GM23248 (cell line): ENCODE results near the gene CTTNBP2. TPM values are rescaled to one million over a fixed set of nuclear protein-coding genes. Genes with fewer than 3 reads are reported as not detected.

ENCODE experiments used
- DNase-seq: peaks from one replicate; pipeline ENCODE4 v3.0.0-alpha.2; 2015
- H2AFZ ChIP-seq: fragments of 200-600 bp; sonication (generic); 2 replicates; pipeline ENCODE4 v1.6.1; 2016; ENCODE audit warnings: antibody characterized with exemption
- H3F3A ChIP-seq: fragments of 200-600 bp; sonication (generic); 2 replicates; pipeline ENCODE4 v1.6.1; 2016; ENCODE audit warnings: mild to moderate bottlenecking, antibody characterized with exemption, mixed run types; ENCODE audit not compliant: insufficient read depth
- H3K27ac ChIP-seq: fragments of 200-600 bp; sonication (generic); 2 replicates; pipeline ENCODE4 v1.5.1; 2016; ENCODE audit warnings: mild to moderate bottlenecking
- H3K27me3 ChIP-seq: fragments of 200-600 bp; sonication (generic); replicated peaks from 2 replicates; pipeline ENCODE4 v1.6.1; 2016; ENCODE audit warnings: mild to moderate bottlenecking; ENCODE audit not compliant: insufficient read depth
- H3K36me3 ChIP-seq: fragments of 200-600 bp; sonication (generic); 2 replicates; pipeline ENCODE4 v1.6.1; 2016; ENCODE audit warnings: low read depth, mild to moderate bottlenecking
- H3K4me1 ChIP-seq: fragments of 200-600 bp; sonication (generic); 2 replicates; pipeline ENCODE4 v1.6.1; 2016; ENCODE audit warnings: mild to moderate bottlenecking; ENCODE audit not compliant: insufficient read depth
- H3K4me2 ChIP-seq: fragments of 200-600 bp; sonication (generic); one replicate; pipeline ENCODE4 v1.6.1; 2016; ENCODE audit warnings: mild to moderate bottlenecking; ENCODE audit not compliant: unreplicated experiment
- H3K4me3 ChIP-seq: fragments of 200-600 bp; sonication (generic); 2 replicates; pipeline ENCODE4 v1.5.1; 2016; ENCODE audit warnings: mild to moderate bottlenecking
- H3K79me2 ChIP-seq: fragments of 200-600 bp; sonication (generic); 2 replicates; pipeline ENCODE4 v1.6.1; 2016; ENCODE audit warnings: mild to moderate bottlenecking; ENCODE audit not compliant: insufficient read depth
- H3K9ac ChIP-seq: fragments of 200-600 bp; sonication (generic); 2 replicates; pipeline ENCODE4 v1.6.1; 2016; ENCODE audit warnings: mild to moderate bottlenecking
- H3K9me2 ChIP-seq: fragments of 200-600 bp; sonication (generic); 2 replicates; pipeline ENCODE4 v1.6.1; 2016; ENCODE audit warnings: mixed run types, mild to moderate bottlenecking, moderate library complexity; ENCODE audit not compliant: insufficient read depth
- H3K9me3 ChIP-seq: fragments of 200-600 bp; sonication (generic); one replicate; pipeline ENCODE4 v1.6.1; 2017; ENCODE audit warnings: low read depth
- H4K20me1 ChIP-seq: fragments of 200-600 bp; sonication (generic); 2 replicates; pipeline ENCODE4 v1.6.0; 2016; ENCODE audit not compliant: insufficient read depth
- EZH2 ChIP-seq: fragments of 200-600 bp; sonication (generic); IDR thresholded peaks from 2 replicates; pipeline ENCODE4 v1.6.1; 2018; ENCODE audit warnings: antibody characterized with exemption, mild to moderate bottlenecking; ENCODE audit not compliant: insufficient read depth, poor library complexity, severe bottlenecking
- EZH2phosphoT487 ChIP-seq: fragments of 200-600 bp; sonication (generic); IDR thresholded peaks from 2 replicates; pipeline ENCODE4 v1.6.1; 2018; ENCODE audit warnings: antibody characterized with exemption, moderate library complexity, mild to moderate bottlenecking, low read depth; ENCODE audit not compliant: insufficient read depth
- WGBS, 2 experiments: methylation state at CpG; one replicate each; pipeline ENCODE4 v1.1.6; 2015 to 2017; ENCODE audit warnings: low lambda C conversion rate in 2 of 2, low coverage in 1 of 2; ENCODE audit errors: missing lambda C conversion rate in 2 of 2; 5-methylcytosine and 5-hydroxymethylcytosine counted together
- in situ Hi-C: fragments of 300-500 bp; cut with MboI; formaldehyde crosslinking; loops from 2 replicates; pipeline ENCODE4 v1.15.0; 2020
- polyA plus RNA-seq: library from polyadenylated mRNA; unstranded; fragments of >200 nt; fragmentation: Nextera tagmentation; extraction: Ambion mirVana; gene quantifications from 2 replicates; pipeline ENCODE4 v1.2.1, GENCODE V29; 2016
- total RNA-seq: library from RNA; depleted of rRNA; stranded (reverse); fragments of >200 nt; shearing (Covaris generic); gene quantifications from 2 replicates; pipeline ENCODE4 v1.2.3, GENCODE V29; 2014

CTTNBP2 gene
- total and polyA plus RNA-seq, 2 experiments from 2014 or later = not detected

DNA sequence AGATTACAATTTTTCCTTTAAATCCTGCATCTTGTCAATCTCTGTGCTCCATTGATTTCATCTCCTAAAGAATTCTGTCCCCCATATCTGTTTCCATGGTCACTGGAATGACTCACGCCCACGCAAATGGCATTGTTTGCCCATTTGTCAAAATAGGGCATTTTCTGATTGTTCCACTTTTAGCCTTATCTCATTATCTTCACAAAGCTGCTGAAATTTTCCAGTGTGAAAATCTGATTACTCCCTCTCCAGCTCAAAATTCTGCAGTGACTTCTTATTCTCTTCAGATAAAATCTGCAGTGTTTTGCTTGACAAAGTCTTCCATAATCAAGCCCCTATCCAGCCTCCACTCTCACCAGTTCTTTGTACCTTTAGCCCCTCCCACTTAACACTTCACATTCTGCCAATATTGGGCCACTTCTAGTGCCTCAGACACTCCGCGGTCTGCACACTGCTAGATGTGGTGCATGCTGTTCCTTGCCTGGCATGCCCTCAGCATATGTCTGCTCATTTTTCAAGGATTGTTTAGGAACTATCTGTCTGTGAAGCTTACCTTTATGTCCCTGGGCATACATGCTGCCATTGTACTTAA, 33.9 kb upstream of the CTTNBP2 start:
- in situ Hi-C loops = no loop called here
- DNase-seq = no peak
- no peaks in the 10 kb centered on the region for H3K27me3 ChIP-seq
- H2AFZ ChIP-seq = no peak overlapping the region
- WGBS, 2 experiments = 27 to 30% methylated on average over 4 of the region's 4 CpGs
- no peaks in the 10 kb centered on the region for H3K9me2 ChIP-seq
- H3K27ac ChIP-seq = no peak overlapping the region
- no peaks in the 10 kb centered on the region for H3F3A ChIP-seq
- no peaks in the 10 kb centered on the region for H3K9me3 ChIP-seq
- TF ChIP-seq EZH2phosphoT487 = no peak
- no peak for TF ChIP-seq EZH2
- H4K20me1 ChIP-seq = no peaks in the 10 kb centered on the region
- no peak overlapping the region for H3K4me3 ChIP-seq
- no peaks in the 10 kb centered on the region for H3K79me2 ChIP-seq
- H3K4me1 ChIP-seq = no peaks in the 10 kb centered on the region
- no peaks in the 10 kb centered on the region for H3K36me3 ChIP-seq
- H3K4me2 ChIP-seq = no peak overlapping the region
- no peak overlapping the region for H3K9ac ChIP-seq

DNA sequence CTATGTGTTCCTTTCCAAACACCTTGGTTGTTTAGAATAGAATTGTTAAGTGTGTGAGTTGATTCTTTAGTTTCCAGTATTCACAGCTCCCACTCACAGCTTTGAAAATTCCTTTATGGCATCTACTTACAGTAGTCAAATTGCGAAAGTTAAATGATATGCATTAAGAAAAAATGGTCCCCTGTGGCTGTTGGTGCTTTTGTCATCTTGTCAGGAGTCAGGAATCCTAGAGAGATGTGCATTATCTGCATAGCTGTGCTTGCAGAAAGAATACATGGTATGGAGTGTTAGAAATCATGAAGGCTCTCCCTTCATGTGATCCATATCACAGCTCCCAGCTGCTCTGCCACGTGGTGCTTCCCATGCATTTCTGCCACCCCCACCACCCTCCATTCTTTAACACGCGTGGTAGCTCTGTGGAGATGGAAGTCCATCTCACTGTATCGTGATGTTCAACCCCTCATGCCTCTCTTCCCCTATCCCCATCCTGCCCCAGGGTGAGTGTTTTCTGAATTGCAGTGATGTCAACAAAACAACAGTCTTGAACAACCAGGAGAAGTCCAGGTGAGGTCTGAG, 29.2 kb upstream of the CTTNBP2 start:
- Histone ChIP-seq H3K79me2 (no peaks in the 10 kb centered on the region), H3K27me3 (no peaks in the 10 kb centered on the region), H3K9me3 (no peaks in the 10 kb centered on the region), H3K9me2 (no peaks in the 10 kb centered on the region), H3F3A (no peaks in the 10 kb centered on the region), H3K9ac (no peak overlapping the region), H3K4me2 (no peak overlapping the region), H3K4me3 (no peak overlapping the region), H2AFZ (no peak overlapping the region), H3K36me3 (no peaks in the 10 kb centered on the region), H3K4me1 (no peaks in the 10 kb centered on the region), H3K27ac (no peak overlapping the region), H4K20me1 (no peaks in the 10 kb centered on the region)
- WGBS, 2 experiments = 8 to 14% methylated on average over 5 of the region's 5 CpGs
- DNase-seq = no peak
- TF ChIP-seq EZH2phosphoT487 (no peak), EZH2 (no peak)
- in situ Hi-C loops = no loop called here

GRCh38 chr7:117901089-117901797, 28.0 kb upstream of the CTTNBP2 start:
- TF ChIP-seq EZH2 (no peak), EZH2phosphoT487 (no peak)
- in situ Hi-C loops = no loop called here

DNA sequence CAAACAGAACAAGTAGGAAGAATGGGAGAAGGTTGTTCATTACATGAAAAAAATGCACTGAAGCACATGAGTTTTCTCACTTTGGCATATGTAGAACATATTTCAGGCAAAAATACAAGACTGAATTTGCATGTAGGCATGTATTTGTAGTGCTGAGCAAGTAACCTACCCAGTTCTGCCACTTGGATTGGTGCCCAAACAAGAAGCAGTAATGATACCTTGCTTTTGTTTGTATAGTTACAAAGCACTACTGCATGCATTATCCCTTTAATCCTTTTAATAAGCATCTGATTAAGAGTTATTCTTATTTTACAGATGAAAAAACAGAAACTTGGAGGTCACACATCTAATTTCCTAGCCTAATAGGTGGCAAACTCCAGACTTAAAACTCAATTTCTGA, 23.1 kb upstream of the CTTNBP2 start:
- no peaks in the 10 kb centered on the region for H3K9me3 ChIP-seq
- no peak overlapping the region for H3K9ac ChIP-seq
- no peak overlapping the region for H3K27ac ChIP-seq
- H3F3A ChIP-seq = no peaks in the 10 kb centered on the region
- no peaks in the 10 kb centered on the region for H3K4me1 ChIP-seq
- H4K20me1 ChIP-seq = no peaks in the 10 kb centered on the region
- H3K36me3 ChIP-seq = no peaks in the 10 kb centered on the region
- H3K9me2 ChIP-seq = no peaks in the 10 kb centered on the region
- H2AFZ ChIP-seq = no peak overlapping the region
- H3K4me2 ChIP-seq = no peak overlapping the region
- no peak for DNase-seq
- no peak overlapping the region for H3K4me3 ChIP-seq
- no peaks in the 10 kb centered on the region for H3K79me2 ChIP-seq
- no peaks in the 10 kb centered on the region for H3K27me3 ChIP-seq
- in situ Hi-C loops = no loop called here
- TF ChIP-seq EZH2 (no peak), EZH2phosphoT487 (no peak)

More at GRCh38 chr7:117901089-117901797, 28.0 kb upstream of the CTTNBP2 start:
- H3K4me1 ChIP-seq = no peaks in the 10 kb centered on the region
- no peaks in the 10 kb centered on the region for H3K9me3 ChIP-seq
- no peak for DNase-seq
- no peak overlapping the region for H3K9ac ChIP-seq
- no peaks in the 10 kb centered on the region for H4K20me1 ChIP-seq
- no peak overlapping the region for H2AFZ ChIP-seq
- 12 to 23% methylated on average over 5 of the region's 5 CpGs for WGBS, 2 experiments
- H3K4me2 ChIP-seq = no peak overlapping the region
- H3K79me2 ChIP-seq = no peaks in the 10 kb centered on the region
- H3F3A ChIP-seq = no peaks in the 10 kb centered on the region
- H3K36me3 ChIP-seq = no peaks in the 10 kb centered on the region
- H3K9me2 ChIP-seq = no peaks in the 10 kb centered on the region
- H3K4me3 ChIP-seq = no peak overlapping the region
- H3K27me3 ChIP-seq = no peaks in the 10 kb centered on the region
- H3K27ac ChIP-seq = no peak overlapping the region
